HepG2 (cell line): Measurements from ENCODE around the gene RPL32. TPM values are rescaled to one million over a fixed set of nuclear protein-coding genes. Genes with fewer than 3 reads are reported as not detected.

Source experiments
- ATAC-seq: fragments of 200-7000 bp; cut with Tn5 transposase; 3 replicates; pipeline ENCODE4 v1.9.1; 2020; ENCODE audit warnings: mild to moderate bottlenecking, moderate library complexity
- BruUV-seq: library from RNA; stranded (reverse); fragments of 400-500 nt; replicated peaks from 2 replicates; lab custom pipeline; 2021; lab: Mats Ljungman, UMichigan
- CTCF ChIA-PET: fragments of 300-600 bp; formaldehyde crosslinking; extraction: SDS; loops from one replicate; lab custom pipeline; 2021; ENCODE audit warnings: low total read pairs, inconsistent platforms, low intra/inter-chr PET ratio; lab: Yijun Ruan, JAX
- POLR2A ChIA-PET: fragments of 350-600 bp; sonication (Branson Sonifier 250); formaldehyde crosslinking; loops from one replicate; lab custom pipeline; 2020; ENCODE audit warnings: antibody characterized with exemption, inconsistent platforms; lab: Yijun Ruan, JAX
- DNase-seq: peaks from one replicate; pipeline ENCODE4 v3.0.0-alpha.2; 2015; ENCODE audit warnings: low spot score
- FAIRE-seq: peaks from 3 replicates; lab custom pipeline; 2011; peaks lifted over from hg19 to GRCh38; lab: Jason Lieb, UNC
- H2AFZ ChIP-seq: one replicate; pipeline ENCODE4 v1.6.1; 2011; ENCODE audit warnings: low read length, inconsistent platforms
- H3K27ac ChIP-seq: fragments of 300-600 bp; 3 replicates; pipeline ENCODE4 v1.8.0; 2011; ENCODE audit warnings: mixed run types, mild to moderate bottlenecking, mixed read lengths, low read length, inconsistent platforms; ENCODE audit not compliant: insufficient read depth; ENCODE audit errors: extremely low read length
- H3K27me3 ChIP-seq, 2 experiments: fragments of 200-600 bp in 1 of 2; 2 replicates in 1 of 2; 3 replicates in 1 of 2; pipeline versions ENCODE4 v1.6.0 to v1.8.0; 2011; ENCODE audit warnings: low read length in 2 of 2, mild to moderate bottlenecking in 2 of 2, moderate library complexity in 2 of 2, inconsistent platforms in 1 of 2; ENCODE audit not compliant: insufficient read depth in 2 of 2, control insufficient read depth in 1 of 2
- H3K36me3 ChIP-seq, 2 experiments: fragments of 200-600 bp in 1 of 2; replicated peaks in 1 of 2; 2 replicates in 1 of 2; 3 replicates in 1 of 2; pipeline versions ENCODE4 v1.5.1 to v1.8.0; 2011; ENCODE audit warnings: low read length in 2 of 2, inconsistent platforms in 1 of 2; ENCODE audit not compliant: insufficient read depth in 2 of 2, control insufficient read depth in 1 of 2
- H3K4me1 ChIP-seq: 2 replicates; pipeline ENCODE4 v1.5.1; 2012; ENCODE audit warnings: low read length, inconsistent platforms; ENCODE audit not compliant: insufficient read depth
- H3K4me2 ChIP-seq: 2 replicates; pipeline ENCODE4 v1.6.0; 2011; ENCODE audit warnings: low read depth, low read length, inconsistent platforms
- H3K4me3 ChIP-seq, 3 experiments: fragments of 200-600 bp in 1 of 3; sonication (generic), shearing (Covaris generic) in 1 of 3; replicated peaks in 1 of 3; 2 replicates each; pipeline ENCODE4 v1.5.1; 2011 to 2016; ENCODE audit warnings: low read length in 3 of 3, inconsistent platforms in 2 of 3, low read depth in 2 of 3, mild to moderate bottlenecking in 2 of 3, control low read depth in 1 of 3, mixed read lengths in 1 of 3; ENCODE audit not compliant: insufficient read depth in 1 of 3
- H3K79me2 ChIP-seq: one replicate; pipeline ENCODE4 v1.6.1; 2011; ENCODE audit warnings: low read length, inconsistent platforms; ENCODE audit not compliant: insufficient read depth
- H3K9ac ChIP-seq: 2 replicates; pipeline ENCODE4 v1.6.0; 2011; ENCODE audit warnings: mild to moderate bottlenecking, low read depth, low read length, inconsistent platforms; ENCODE audit not compliant: insufficient read depth
- H3K9me3 ChIP-seq: 2 replicates; pipeline ENCODE4 v1.5.1; 2012; ENCODE audit warnings: mild to moderate bottlenecking, low read length
- H4K20me1 ChIP-seq: 2 replicates; pipeline ENCODE4 v1.6.0; 2011; ENCODE audit warnings: inconsistent platforms, mild to moderate bottlenecking, low read length, moderate library complexity; ENCODE audit not compliant: insufficient read depth
- ARNTL ChIP-seq: sonication (generic); formaldehyde crosslinking; IDR thresholded peaks from 2 replicates; pipeline ENCODE4 v1.4.0; 2020; ENCODE audit warnings: mild to moderate bottlenecking, missing genetic modification reagents
- HIC2 ChIP-seq: sonication (generic); formaldehyde crosslinking; IDR thresholded peaks from 2 replicates; pipeline ENCODE4 v1.9.0; 2022; ENCODE audit warnings: low read depth, missing genetic modification reagents
- HIVEP1 ChIP-seq: sonication (generic); formaldehyde crosslinking; IDR thresholded peaks from 2 replicates; pipeline ENCODE4 v1.4.0; 2020; ENCODE audit warnings: mild to moderate bottlenecking, missing genetic modification reagents
- ISX ChIP-seq: sonication (generic); formaldehyde crosslinking; conservative IDR thresholded peaks from 2 replicates; pipeline ENCODE4 v1.5.0; 2020; ENCODE audit warnings: missing genetic modification reagents
- MED1 ChIP-seq: sonication (generic); formaldehyde crosslinking; IDR thresholded peaks from 2 replicates; pipeline ENCODE4 v1.4.0; 2020; ENCODE audit warnings: missing genetic modification reagents
- MED8 ChIP-seq: sonication (generic); formaldehyde crosslinking; IDR thresholded peaks from 2 replicates; pipeline ENCODE4 v1.8.1; 2023; ENCODE audit warnings: mild to moderate bottlenecking, missing genetic modification reagents; ENCODE audit not compliant: insufficient replicate concordance
- MEF2D ChIP-seq: sonication (generic); formaldehyde crosslinking; IDR thresholded peaks from 2 replicates; pipeline ENCODE4 v1.5.1; 2020; ENCODE audit warnings: mild to moderate bottlenecking, missing genetic modification reagents
- POLR2AphosphoS2 ChIP-seq: IDR thresholded peaks from 2 replicates; pipeline ENCODE4 v1.6.1; 2011; ENCODE audit warnings: low read depth, low read length, improper control_type of control experiment
- SALL1 ChIP-seq: sonication (generic); formaldehyde crosslinking; IDR thresholded peaks from 2 replicates; pipeline ENCODE4 v1.8.0; 2022; ENCODE audit warnings: mild to moderate bottlenecking, missing genetic modification reagents
- SSRP1 ChIP-seq: IDR thresholded peaks from 2 replicates; pipeline ENCODE4 v1.6.1; 2016; ENCODE audit warnings: control low read depth
- ZFAT ChIP-seq: sonication (generic); formaldehyde crosslinking; conservative IDR thresholded peaks from 2 replicates; pipeline ENCODE4 v1.8.1; 2023; ENCODE audit warnings: missing genetic modification reagents, inconsistent platforms
- ZMAT3 ChIP-seq: sonication (generic); formaldehyde crosslinking; conservative IDR thresholded peaks from 2 replicates; pipeline ENCODE4 v1.7.0; 2021; ENCODE audit warnings: missing genetic modification reagents
- ZNF17 ChIP-seq: sonication (generic); formaldehyde crosslinking; IDR thresholded peaks from 2 replicates; pipeline ENCODE4 v1.5.0; 2020; ENCODE audit warnings: mild to moderate bottlenecking, missing genetic modification reagents
- ZNF44 ChIP-seq: sonication (generic); formaldehyde crosslinking; IDR thresholded peaks from 2 replicates; pipeline ENCODE4 v1.5.1; 2020; ENCODE audit warnings: mild to moderate bottlenecking, missing genetic modification reagents
- ZNF550 ChIP-seq: sonication (generic); formaldehyde crosslinking; IDR thresholded peaks from 2 replicates; pipeline ENCODE4 v1.4.0; 2020; ENCODE audit warnings: mild to moderate bottlenecking, missing genetic modification reagents, borderline replicate concordance
- ZNF766 ChIP-seq: sonication (generic); formaldehyde crosslinking; IDR thresholded peaks from 2 replicates; pipeline ENCODE4 v1.5.0; 2020; ENCODE audit warnings: missing genetic modification reagents, borderline replicate concordance
- ZSCAN5A ChIP-seq: sonication (generic); formaldehyde crosslinking; IDR thresholded peaks from 2 replicates; pipeline ENCODE4 v1.8.0; 2022; ENCODE audit warnings: mild to moderate bottlenecking, missing genetic modification reagents, borderline replicate concordance
- WGBS: methylation state at CpG from one replicate; pipeline ENCODE4 v1.1.6; 2017; ENCODE audit warnings: low lambda C conversion rate; 5-methylcytosine and 5-hydroxymethylcytosine counted together
- in situ Hi-C: cut with HindIII; loops from 2 replicates; pipeline ENCODE4 v1.10.0; 2017; ENCODE audit warnings: low pct_unique_long_range_greater_than_20kb; ENCODE audit not compliant: extremely low pct_ligation_motif_present
- intact Hi-C: fragments of 100-400 bp; cut with micrococcal nuclease; formaldehyde crosslinking; loops from one replicate; pipeline ENCODE4 v1.10.0; 2022; ENCODE audit not compliant: unreplicated experiment
- polyA plus RNA-seq, 8 experiments: library from polyadenylated mRNA; depleted of rRNA in 3 of 8; stranded (reverse) in 7 of 8; unstranded in 1 of 8; fragments of >200 nt; fragmentation: Illumina TruSeq in 4 of 8; extraction: Trizol in 4 of 8; gene quantifications; 2 replicates each; pipeline versions ENCODE4 v1.2.1 to v1.2.3, GENCODE V29; 2011 to 2016; ENCODE audit warnings: low read depth in 4 of 8, missing spikeins in 1 of 8, mixed read lengths in 1 of 8; ENCODE audit not compliant: insufficient read depth in 1 of 8
- total RNA-seq, 5 experiments: library from RNA; depleted of rRNA; stranded (reverse); fragments of >200 nt; fragmentation: Illumina TruSeq; extraction: Trizol; gene quantifications; 2 replicates each; pipeline ENCODE4 v1.2.3, GENCODE V29; 2016; ENCODE audit warnings: low read depth in 1 of 5
- TF ChIP-seq, protein P1 (sequence below): sonication (generic); formaldehyde crosslinking; IDR thresholded peaks from 2 replicates; pipeline ENCODE4 v1.4.0; 2020; ENCODE audit warnings: missing genetic modification reagents
- TF ChIP-seq, protein P2 (sequence below): sonication (generic); formaldehyde crosslinking; IDR thresholded peaks from 2 replicates; pipeline ENCODE4 v1.5.0; 2020; ENCODE audit warnings: missing genetic modification reagents
- TF ChIP-seq, protein P3 (sequence below): sonication (generic); formaldehyde crosslinking; IDR thresholded peaks from 2 replicates; pipeline ENCODE4 v1.4.0; 2020; ENCODE audit warnings: missing genetic modification reagents

Gene RPL32
- total and polyA plus RNA-seq, 2 of the 13 experiments (the other 11 are each of a cell fraction or from before 2014, with no cell fraction given): 1,781 to 2,401 TPM

- Histone ChIP-seq H3K9ac (no peak overlapping the region), H4K20me1 (no peaks in the 10 kb centered on the region), H3K9me3 (no peaks in the 10 kb centered on the region)
- TF ChIP-seq MEF2D: no peak
- TF ChIP-seq ZNF17: no peak
- TF ChIP-seq SALL1 (CRISPR knock-in tag): no peak
- no peak for TF ChIP-seq ZMAT3 (CRISPR knock-in tag)
- no peak for TF ChIP-seq MED1
- no peak for TF ChIP-seq HIVEP1 (CRISPR knock-in tag)
- TF ChIP-seq ZNF550 (CRISPR knock-in tag): no peak
- no peak for TF ChIP-seq ARNTL (CRISPR knock-in tag)
- TF ChIP-seq ZNF766 (CRISPR knock-in tag): no peak
- TF ChIP-seq ZNF44 (CRISPR knock-in tag): no peak
- TF ChIP-seq ZSCAN5A: no peak
- TF ChIP-seq MED8 (CRISPR knock-in tag): no peak
- no peak for TF ChIP-seq POLR2AphosphoS2
- TF ChIP-seq, protein P1, sequence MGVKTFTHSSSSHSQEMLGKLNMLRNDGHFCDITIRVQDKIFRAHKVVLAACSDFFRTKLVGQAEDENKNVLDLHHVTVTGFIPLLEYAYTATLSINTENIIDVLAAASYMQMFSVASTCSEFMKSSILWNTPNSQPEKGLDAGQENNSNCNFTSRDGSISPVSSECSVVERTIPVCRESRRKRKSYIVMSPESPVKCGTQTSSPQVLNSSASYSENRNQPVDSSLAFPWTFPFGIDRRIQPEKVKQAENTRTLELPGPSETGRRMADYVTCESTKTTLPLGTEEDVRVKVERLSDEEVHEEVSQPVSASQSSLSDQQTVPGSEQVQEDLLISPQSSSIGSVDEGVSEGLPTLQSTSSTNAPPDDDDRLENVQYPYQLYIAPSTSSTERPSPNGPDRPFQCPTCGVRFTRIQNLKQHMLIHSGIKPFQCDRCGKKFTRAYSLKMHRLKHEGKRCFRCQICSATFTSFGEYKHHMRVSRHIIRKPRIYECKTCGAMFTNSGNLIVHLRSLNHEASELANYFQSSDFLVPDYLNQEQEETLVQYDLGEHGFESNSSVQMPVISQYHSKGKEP: no peak
- TF ChIP-seq, protein P2, sequence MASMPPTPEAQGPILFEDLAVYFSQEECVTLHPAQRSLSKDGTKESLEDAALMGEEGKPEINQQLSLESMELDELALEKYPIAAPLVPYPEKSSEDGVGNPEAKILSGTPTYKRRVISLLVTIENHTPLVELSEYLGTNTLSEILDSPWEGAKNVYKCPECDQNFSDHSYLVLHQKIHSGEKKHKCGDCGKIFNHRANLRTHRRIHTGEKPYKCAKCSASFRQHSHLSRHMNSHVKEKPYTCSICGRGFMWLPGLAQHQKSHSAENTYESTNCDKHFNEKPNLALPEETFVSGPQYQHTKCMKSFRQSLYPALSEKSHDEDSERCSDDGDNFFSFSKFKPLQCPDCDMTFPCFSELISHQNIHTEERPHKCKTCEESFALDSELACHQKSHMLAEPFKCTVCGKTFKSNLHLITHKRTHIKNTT (CRISPR knock-in tag): no peak
- TF ChIP-seq SSRP1 (CRISPR knock-in tag): no peak
- TF ChIP-seq HIC2 (CRISPR knock-in tag): no peak
- TF ChIP-seq ISX (CRISPR knock-in tag): no peak
- TF ChIP-seq, protein P3, sequence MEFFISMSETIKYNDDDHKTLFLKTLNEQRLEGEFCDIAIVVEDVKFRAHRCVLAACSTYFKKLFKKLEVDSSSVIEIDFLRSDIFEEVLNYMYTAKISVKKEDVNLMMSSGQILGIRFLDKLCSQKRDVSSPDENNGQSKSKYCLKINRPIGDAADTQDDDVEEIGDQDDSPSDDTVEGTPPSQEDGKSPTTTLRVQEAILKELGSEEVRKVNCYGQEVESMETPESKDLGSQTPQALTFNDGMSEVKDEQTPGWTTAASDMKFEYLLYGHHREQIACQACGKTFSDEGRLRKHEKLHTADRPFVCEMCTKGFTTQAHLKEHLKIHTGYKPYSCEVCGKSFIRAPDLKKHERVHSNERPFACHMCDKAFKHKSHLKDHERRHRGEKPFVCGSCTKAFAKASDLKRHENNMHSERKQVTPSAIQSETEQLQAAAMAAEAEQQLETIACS (CRISPR knock-in tag): no peak
- no peak for TF ChIP-seq ZFAT
- TF ChIP-seq, all 625 proteins: peak for 0
- no peak overlapping the region for H3K4me3 ChIP-seq
- no peak overlapping the region for H2AFZ ChIP-seq
- DNase-seq (no peak), ATAC-seq (peak; percentile 13; the same call in 1 of the 3 replicates), FAIRE-seq (no peak)
- no peaks in the 10 kb centered on the region for H3K79me2 ChIP-seq
- peaks cover 16 to 65% of the 10 kb centered on the region in 2 experiments for H3K27me3 ChIP-seq
- no CpG with 5 or more reads among the region's 9 CpGs for WGBS
- H3K4me1 ChIP-seq: 0 out of 2 replicates have a peak, but pooled peaks cover 4% of the 10 kb centered on the region
- H3K36me3 ChIP-seq: no peaks in the 10 kb centered on the region
- intact Hi-C loops (no loop called here), in situ Hi-C loops (no loop called here)
- no TSS peak for BruUV-seq
- CTCF ChIA-PET: no interaction called here
- no peak overlapping the region for H3K27ac ChIP-seq
- no peak overlapping the region for H3K4me2 ChIP-seq
- POLR2A ChIA-PET: no interaction called here
These were observed 25.6 kb downstream of the RPL32 start for GRCh38 chr3:12815719-12816118.
